Measurements from ENCODE around the gene UBXN7. TPM values are rescaled to one million over a fixed set of nuclear protein-coding genes. Genes with fewer than 3 reads are reported as not detected.

The UBXN7 gene
- total RNA-seq, 1 donor from 2014 or later: 31.2 TPM

GRCh38 chr3:196409409-196409808 is 22.8 kb downstream of the UBXN7 start:
- Histone ChIP-seq H3K9me3 (replicated peaks) (peaks cover 10% of the 10 kb centered on the region), H3K4me3 (no peak overlapping the region), H3K4me1 (peaks cover 25% of the 10 kb centered on the region), H3K36me3 (peaks cover 22% of the 10 kb centered on the region), H3K27me3 (ENCODE audit: low read depth) (no peaks in the 10 kb centered on the region), H3K27ac (replicated peaks) (no peak overlapping the region)
- TF ChIP-seq, protein P1, sequence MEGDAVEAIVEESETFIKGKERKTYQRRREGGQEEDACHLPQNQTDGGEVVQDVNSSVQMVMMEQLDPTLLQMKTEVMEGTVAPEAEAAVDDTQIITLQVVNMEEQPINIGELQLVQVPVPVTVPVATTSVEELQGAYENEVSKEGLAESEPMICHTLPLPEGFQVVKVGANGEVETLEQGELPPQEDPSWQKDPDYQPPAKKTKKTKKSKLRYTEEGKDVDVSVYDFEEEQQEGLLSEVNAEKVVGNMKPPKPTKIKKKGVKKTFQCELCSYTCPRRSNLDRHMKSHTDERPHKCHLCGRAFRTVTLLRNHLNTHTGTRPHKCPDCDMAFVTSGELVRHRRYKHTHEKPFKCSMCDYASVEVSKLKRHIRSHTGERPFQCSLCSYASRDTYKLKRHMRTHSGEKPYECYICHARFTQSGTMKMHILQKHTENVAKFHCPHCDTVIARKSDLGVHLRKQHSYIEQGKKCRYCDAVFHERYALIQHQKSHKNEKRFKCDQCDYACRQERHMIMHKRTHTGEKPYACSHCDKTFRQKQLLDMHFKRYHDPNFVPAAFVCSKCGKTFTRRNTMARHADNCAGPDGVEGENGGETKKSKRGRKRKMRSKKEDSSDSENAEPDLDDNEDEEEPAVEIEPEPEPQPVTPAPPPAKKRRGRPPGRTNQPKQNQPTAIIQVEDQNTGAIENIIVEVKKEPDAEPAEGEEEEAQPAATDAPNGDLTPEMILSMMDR (IDR thresholded peaks at IDR 0.05; ENCODE audit: borderline replicate concordance): no peak
- intact Hi-C loops (cut with micrococcal nuclease): no loop called here
- DNase-seq: no peak

GRCh38 chr3:196408565-196409300 is 23.5 kb downstream of the UBXN7 start:
- TF ChIP-seq, protein P1 (IDR thresholded peaks at IDR 0.05; ENCODE audit: borderline replicate concordance): no peak
- intact Hi-C loops (cut with micrococcal nuclease): no loop called here
- peaks cover 25% of the 10 kb centered on the region for H3K36me3 ChIP-seq
- H3K4me1 ChIP-seq: peaks cover 25% of the 10 kb centered on the region
- H3K27ac ChIP-seq (replicated peaks): no peak overlapping the region
- H3K4me3 ChIP-seq: no peak overlapping the region
- peaks cover 10% of the 10 kb centered on the region for H3K9me3 ChIP-seq (replicated peaks)
- no peaks in the 10 kb centered on the region for H3K27me3 ChIP-seq (ENCODE audit: low read depth)
- DNase-seq: no peak

DNA sequence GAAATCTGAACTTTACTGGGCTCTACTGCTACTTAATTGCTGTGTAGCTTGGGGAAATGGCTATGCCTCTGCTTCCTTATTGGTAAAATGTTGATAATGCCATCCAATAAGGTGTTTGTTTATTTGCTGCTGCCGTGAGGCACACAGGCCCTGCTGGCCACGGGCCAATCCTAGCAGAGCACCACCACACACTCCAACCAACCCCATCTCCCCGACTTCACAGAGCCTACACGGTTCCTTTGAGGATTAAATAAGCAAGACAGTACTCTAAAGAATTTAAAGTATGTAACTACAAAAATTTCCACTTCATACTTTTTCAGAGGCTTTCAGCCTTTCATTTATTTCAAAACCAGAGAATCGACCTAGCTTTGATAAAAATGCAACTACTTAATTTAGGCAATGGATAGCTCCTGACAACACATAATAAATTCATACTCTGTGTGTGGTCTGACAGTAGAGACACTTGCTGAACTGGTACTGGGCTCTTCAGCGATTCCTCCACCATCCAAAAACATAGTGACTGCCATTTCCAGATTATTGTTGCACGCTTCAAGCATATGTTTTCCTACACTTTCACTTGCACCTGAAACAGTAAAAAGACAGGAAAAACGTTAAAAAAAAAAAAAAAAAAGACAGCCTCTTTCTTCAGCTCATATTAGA is 25.3 kb downstream of the UBXN7 start:
- peaks cover 10% of the 10 kb centered on the region for H3K9me3 ChIP-seq (replicated peaks)
- TF ChIP-seq, protein P1 (IDR thresholded peaks at IDR 0.05; ENCODE audit: borderline replicate concordance): no peak
- H3K4me1 ChIP-seq: peaks cover 25% of the 10 kb centered on the region
- no peak overlapping the region for H3K4me3 ChIP-seq
- H3K27ac ChIP-seq (replicated peaks): no peak overlapping the region
- peaks cover 25% of the 10 kb centered on the region for H3K36me3 ChIP-seq
- no peaks in the 10 kb centered on the region for H3K27me3 ChIP-seq (ENCODE audit: low read depth)
- no peak for DNase-seq
- intact Hi-C loops (cut with micrococcal nuclease): no loop called here

DNA sequence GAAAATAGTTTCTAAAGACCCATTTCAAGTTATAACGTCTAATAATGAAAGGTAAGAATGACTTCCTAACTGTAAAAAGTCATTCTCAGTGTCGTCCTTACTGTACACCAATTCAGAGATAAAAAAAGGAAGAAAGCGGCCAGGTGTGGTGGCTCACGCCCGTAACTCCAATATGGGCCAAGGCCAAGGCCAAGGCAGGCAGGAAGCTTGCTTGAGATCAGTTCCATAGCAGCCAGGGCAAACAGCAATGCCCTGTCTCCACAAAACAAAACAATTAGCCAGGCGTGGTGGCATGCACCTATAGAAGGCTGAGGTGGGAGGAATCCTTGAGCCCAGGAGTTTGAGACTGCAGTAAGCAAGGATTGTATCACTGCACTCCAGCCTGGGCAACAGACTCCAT is 31.9 kb downstream of the UBXN7 start:
- H3K27ac ChIP-seq (replicated peaks): no peak overlapping the region
- H3K4me3 ChIP-seq: no peak overlapping the region
- no peaks in the 10 kb centered on the region for H3K9me3 ChIP-seq (replicated peaks)
- TF ChIP-seq, protein P1 (IDR thresholded peaks at IDR 0.05; ENCODE audit: borderline replicate concordance): no peak
- no peak for DNase-seq
- H3K4me1 ChIP-seq: peaks cover 14% of the 10 kb centered on the region
- H3K36me3 ChIP-seq: peaks cover 43% of the 10 kb centered on the region
- H3K27me3 ChIP-seq (ENCODE audit: low read depth): no peaks in the 10 kb centered on the region
- intact Hi-C loops (cut with micrococcal nuclease): no loop called here

DNA sequence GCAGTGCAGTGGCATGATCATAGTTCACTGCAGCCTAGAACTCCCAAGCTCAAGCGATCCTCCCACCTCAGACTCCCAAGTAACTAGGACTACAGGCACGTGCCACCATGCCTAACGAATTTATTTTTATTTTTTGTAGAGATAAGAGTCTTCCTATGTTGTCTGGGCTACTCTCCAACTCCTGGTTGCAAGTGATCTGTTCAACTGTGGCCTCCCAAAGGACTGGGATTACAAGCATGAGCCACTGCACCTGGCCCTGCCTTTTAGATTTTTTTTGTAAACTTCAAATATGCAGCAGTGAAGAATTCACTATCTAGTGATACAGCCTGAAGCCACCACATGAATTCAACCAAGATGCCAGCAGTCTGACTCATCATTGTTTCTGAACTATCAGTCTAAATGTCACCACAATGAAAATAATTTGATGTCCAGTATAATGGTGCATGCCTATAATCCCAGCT is 32.7 kb downstream of the UBXN7 start:
- Histone ChIP-seq H3K4me3 (no peak overlapping the region), H3K27ac (replicated peaks) (peak overlapping the region; percentile 11), H3K36me3 (peaks cover 34% of the 10 kb centered on the region), H3K9me3 (replicated peaks) (no peaks in the 10 kb centered on the region), H3K4me1 (peaks cover 14% of the 10 kb centered on the region), H3K27me3 (ENCODE audit: low read depth) (no peaks in the 10 kb centered on the region)
- TF ChIP-seq, protein P1 (IDR thresholded peaks at IDR 0.05; ENCODE audit: borderline replicate concordance): no peak
- no peak for DNase-seq
- intact Hi-C loops (cut with micrococcal nuclease): no loop called here

Data from left ventricle myocardium inferior (tissue), 1 donor.